Subcutaneous adipose tissue (tissue), 4 donors: Measurements from ENCODE around the gene ATPAF2. TPM values are rescaled to one million over a fixed set of nuclear protein-coding genes. Genes with fewer than 3 reads are reported as not detected.

ENCODE experiments used
- CTCF ChIP-seq: fragments of 450-650 bp; IDR thresholded peaks from one replicate; pipeline ENCODE4 v1.5.1; 2016; ENCODE audit warnings: low read depth, mild to moderate bottlenecking, control low read depth, antibody characterized with exemption, moderate library complexity
- total RNA-seq, 4 donors: library from RNA; depleted of rRNA; stranded (reverse); fragments of >200 nt; gene quantifications; one replicate each; pipeline ENCODE4 v1.1.0, GENCODE V29; 2016

Gene ATPAF2
- total RNA-seq, 4 donors from 2014 or later, result 10.1 to 18.3 (median 11.5) TPM

GRCh38 chr17:17972952-17973254, 66.1 kb downstream of the ATPAF2 start:
- no peak for TF ChIP-seq CTCF

- no peak for TF ChIP-seq CTCF
Measured at GRCh38 chr17:17972126-17972951, 66.6 kb downstream of the ATPAF2 start, which contains the start of the genes DRC3 and TOM1L2. Gene DRC3, plus strand, starts transcription at chr17:17972862. Its CDS starts 4,737 bp downstream, at chr17:17977599. Gene TOM1L2, minus strand, starts transcription at chr17:17972400. Its CDS starts 87 bp downstream, at chr17:17972313.

GRCh38 chr17:17971431-17972125, 67.4 kb downstream of the ATPAF2 start:
- TF ChIP-seq CTCF, result no peak

GRCh38 chr17:17970699-17971430, 68.1 kb downstream of the ATPAF2 start:
- no peak for TF ChIP-seq CTCF

Other genes with a start within 250 kb of the ATPAF2 start
- 100 to 1,000 TPM in 1 of 4 donors, 10 to 100 TPM in 3; 17.0 to 255 (median 18.9) TPM for gene SREBF1, start 202.2 kb downstream of the ATPAF2 start, total RNA-seq
- 10 to 100 TPM; 17.5 to 44.6 (median 27.1) TPM for gene TOM1L2, start 66.8 kb downstream of the ATPAF2 start, total RNA-seq
- 1 to 10 TPM in 1 of 4 donors, under 1 TPM in 3; 0.38 to 1.3 (median 0.91) TPM for gene DRC3, start 66.3 kb downstream of the ATPAF2 start, total RNA-seq
- gene GID4, start 240 bp upstream of the ATPAF2 start, total RNA-seq, result 10 to 100 TPM; 17.0 to 29.8 (median 19.2) TPM
- gene DRG2, start 48.8 kb upstream of the ATPAF2 start, total RNA-seq, result 10 to 100 TPM; 27.4 to 46.3 (median 35.7) TPM
- gene MYO15A, start 69.6 kb upstream of the ATPAF2 start, total RNA-seq, result 1 to 10 TPM in 2 of 4 donors, under 1 TPM in 2; 0.44 to 3.2 (median 1.2) TPM
- 10 to 100 TPM; 57.5 to 69.6 (median 67.5) TPM for gene ALKBH5, start 144.7 kb upstream of the ATPAF2 start, total RNA-seq
- gene LLGL1, start 186.5 kb upstream of the ATPAF2 start, total RNA-seq, result 10 to 100 TPM in 3 of 4 donors, 1 to 10 TPM in 1; 4.2 to 17.7 (median 13.6) TPM
- 100 to 1,000 TPM; 244 to 388 (median 274) TPM for gene FLII, start 219.6 kb upstream of the ATPAF2 start, total RNA-seq
- 10 to 100 TPM in 1 of 4 donors, 1 to 10 TPM in 3; 5.2 to 11.4 (median 7.9) TPM for gene MIEF2, start 221.5 kb upstream of the ATPAF2 start, total RNA-seq